ENCODE data around the gene ZNF726. TPM values are rescaled to one million over a fixed set of nuclear protein-coding genes. Genes with fewer than 3 reads are reported as not detected.

The ZNF726 gene
- total RNA-seq, 1 experiment from 2014 or later: not detected

- TF ChIP-seq JUN (CRISPR knock-in tag; IDR thresholded peaks at IDR 0.05) (no peak), ATF3 (CRISPR knock-in tag; conservative IDR thresholded peaks at IDR 0.05) (no peak), RELA (CRISPR knock-in tag; IDR thresholded peaks at IDR 0.05; ENCODE audit: borderline replicate concordance) (no peak), HMGXB4 (CRISPR knock-in tag; IDR thresholded peaks at IDR 0.05) (no peak), ZNF671 (CRISPR knock-in tag; IDR thresholded peaks at IDR 0.05) (no peak), ZNF425 (CRISPR knock-in tag; conservative IDR thresholded peaks at IDR 0.05) (no peak), ZNF263 (CRISPR knock-in tag; IDR thresholded peaks at IDR 0.05; ENCODE audit: low read depth) (no peak), USF2 (CRISPR knock-in tag; IDR thresholded peaks at IDR 0.05) (no peak), MYBL2 (CRISPR knock-in tag; IDR thresholded peaks at IDR 0.05) (no peak), ZNF512 (CRISPR knock-in tag; IDR thresholded peaks at IDR 0.05; ENCODE audit: borderline replicate concordance) (no peak), NFYB (CRISPR knock-in tag; conservative IDR thresholded peaks at IDR 0.05; ENCODE audit: low read depth) (no peak), PREB (CRISPR knock-in tag; IDR thresholded peaks at IDR 0.05; ENCODE audit: borderline replicate concordance) (no peak), KAT7 (CRISPR knock-in tag; IDR thresholded peaks at IDR 0.05; ENCODE audit: borderline replicate concordance) (no peak), ZNF281 (CRISPR knock-in tag; IDR thresholded peaks at IDR 0.05) (no peak), NFE2L1 (CRISPR knock-in tag; IDR thresholded peaks at IDR 0.05) (no peak)
Measured at GRCh38 chr19:23906835-23907234, 7.9 kb upstream of the ZNF726 start (continued).

GRCh38 chr19:23908165-23908564 is 6.5 kb upstream of the ZNF726 start:
- Mint-ChIP-seq H3K27me3 (ENCODE audit: low read depth) (peaks cover 7% of the 10 kb centered on the region), H3K4me3 (no peak overlapping the region), H3K36me3 (peaks cover 78% of the 10 kb centered on the region), H3K4me1 (no peaks in the 10 kb centered on the region), H3K9me3 (peaks cover 90% of the 10 kb centered on the region), H3K27ac (no peak overlapping the region)
- DNase-seq (ENCODE audit: low spot score) (no peak), ATAC-seq (no peak)
- POLR2A ChIA-PET: no interaction called here
- CTCF ChIA-PET: no interaction called here
- TF ChIP-seq NFE2L1 (CRISPR knock-in tag; IDR thresholded peaks at IDR 0.05) (no peak), AR (CRISPR knock-in tag; IDR thresholded peaks at IDR 0.05) (no peak), HMGA2 (CRISPR knock-in tag; IDR thresholded peaks at IDR 0.05) (no peak), NR1H2 (CRISPR knock-in tag; IDR thresholded peaks at IDR 0.05) (no peak), KAT7 (CRISPR knock-in tag; IDR thresholded peaks at IDR 0.05; ENCODE audit: borderline replicate concordance) (no peak), ZNF671 (CRISPR knock-in tag; IDR thresholded peaks at IDR 0.05) (no peak), JUN (CRISPR knock-in tag; IDR thresholded peaks at IDR 0.05) (no peak), CREM (CRISPR knock-in tag; IDR thresholded peaks at IDR 0.05) (no peak), CBFB (CRISPR knock-in tag; IDR thresholded peaks at IDR 0.05; ENCODE audit: low read depth) (no peak), SP1 (CRISPR knock-in tag; conservative IDR thresholded peaks at IDR 0.05) (no peak)
